GM19372 (cell line): Measurements from ENCODE around the gene HTT.

ENCODE experiments used
- ATAC-seq: cut with Tn5 transposase; IDR thresholded peaks from one replicate; pipeline ENCODE4 v1.9.1; 2021; ENCODE audit warnings: mild to moderate bottlenecking, low read depth, moderate library complexity; ENCODE audit not compliant: unreplicated experiment

The HTT gene

DNA sequence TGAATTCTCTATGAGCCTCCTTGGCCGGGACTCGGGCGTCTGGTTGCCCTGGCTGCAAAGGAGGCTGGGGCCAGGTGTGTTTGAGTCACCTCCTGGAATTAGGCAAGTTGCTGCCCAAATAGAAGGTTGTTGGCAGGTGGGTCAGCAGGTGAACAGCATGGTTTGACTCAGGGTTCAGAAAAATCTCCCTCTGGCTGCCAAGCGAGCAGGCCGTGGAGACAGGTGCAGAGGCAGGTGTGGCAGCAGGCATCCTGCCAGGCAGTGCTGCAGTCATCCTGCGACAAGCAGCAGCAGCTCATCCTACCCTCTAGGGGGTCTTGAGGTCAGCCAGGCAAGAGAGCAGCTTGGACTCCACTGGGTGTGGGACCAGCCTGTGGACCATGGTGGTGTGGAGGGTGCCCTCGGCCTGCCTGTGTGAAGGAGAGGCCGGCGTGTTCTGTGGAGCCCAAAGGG is 182.6 kb downstream of the HTT start:
- no peak for ATAC-seq

DNA sequence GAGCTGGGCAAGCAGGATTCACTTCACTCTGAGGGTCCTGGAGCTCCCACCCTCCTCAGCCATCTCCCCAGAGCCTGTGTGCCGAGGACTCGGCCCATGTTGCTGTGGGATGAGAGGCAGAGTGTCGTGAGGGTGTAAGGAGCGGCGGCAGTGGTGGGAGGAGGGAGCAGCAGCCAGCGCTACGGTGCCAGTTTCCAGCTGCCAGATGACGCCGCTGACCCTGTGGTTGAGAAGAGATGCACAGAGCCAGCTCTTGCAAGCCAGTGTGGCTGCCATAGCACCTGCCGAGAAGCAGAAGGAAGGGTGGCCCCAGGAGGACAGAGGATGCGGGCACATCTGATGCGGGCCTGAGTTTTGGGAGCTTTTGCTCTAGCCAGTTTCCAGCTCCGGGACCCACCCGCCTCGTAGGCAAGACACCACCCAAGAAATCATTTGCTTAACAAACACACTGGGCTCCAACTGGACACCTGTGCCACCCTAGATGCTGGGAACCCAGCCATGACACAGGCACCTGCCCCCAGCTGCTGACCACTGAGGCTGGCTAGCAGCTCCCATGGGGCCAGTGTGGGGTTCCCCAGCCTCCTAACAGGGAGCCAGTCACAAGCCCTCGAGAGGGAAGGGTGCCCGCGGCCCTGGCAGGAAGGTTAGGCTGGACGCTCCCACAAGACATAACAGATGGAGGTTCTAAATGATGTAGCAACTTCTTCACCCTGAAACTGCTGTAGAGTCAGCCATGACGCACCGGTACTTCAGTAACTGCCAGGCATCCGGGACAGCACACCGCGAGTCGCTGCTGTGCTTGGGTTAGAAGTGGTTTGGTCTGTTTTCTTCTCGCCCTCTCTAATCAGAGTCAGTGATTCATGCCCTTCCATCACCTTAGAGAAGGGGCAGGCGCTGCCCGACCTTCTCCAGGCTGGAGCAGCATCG is 183.3 kb downstream of the HTT start:
- ATAC-seq = no peak

DNA sequence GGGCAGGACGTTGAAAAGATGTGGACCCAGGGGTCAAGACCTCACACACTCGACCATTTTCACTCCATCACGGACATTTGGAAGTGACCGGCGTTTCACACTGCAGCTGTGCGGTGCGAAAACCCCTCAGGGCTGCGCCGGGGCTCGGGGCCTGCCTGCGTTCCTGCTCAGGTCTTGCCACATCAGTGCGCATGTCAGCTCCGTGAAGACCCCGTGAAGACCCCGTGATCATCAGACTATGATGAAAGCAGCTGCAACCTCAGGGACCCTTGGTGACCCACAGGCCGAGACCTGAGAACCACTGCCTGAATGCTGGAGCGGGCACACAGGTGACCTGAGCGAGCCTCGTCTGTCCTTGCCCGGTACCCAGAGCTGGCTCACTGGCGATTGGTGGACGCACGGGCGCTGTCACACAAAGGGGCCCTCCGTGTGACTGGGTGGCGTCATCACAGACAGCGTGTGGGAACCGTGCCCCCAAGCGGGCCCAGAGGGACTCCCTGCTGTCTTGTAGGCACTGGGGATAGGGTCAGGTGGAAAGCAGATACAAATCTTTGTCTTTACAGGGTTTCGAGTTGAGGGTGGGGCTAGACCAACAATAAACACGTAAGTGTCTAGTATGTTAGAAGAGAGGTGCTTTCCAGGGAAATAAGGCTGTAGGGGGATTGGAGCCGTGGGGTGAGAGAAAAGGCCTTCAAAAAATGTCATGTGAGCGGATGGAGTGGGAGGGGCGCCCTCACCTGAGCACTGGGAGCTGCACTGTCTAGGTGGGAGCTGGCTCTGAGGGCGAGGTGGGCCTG is 187.1 kb downstream of the HTT start:
- no peak for ATAC-seq

DNA sequence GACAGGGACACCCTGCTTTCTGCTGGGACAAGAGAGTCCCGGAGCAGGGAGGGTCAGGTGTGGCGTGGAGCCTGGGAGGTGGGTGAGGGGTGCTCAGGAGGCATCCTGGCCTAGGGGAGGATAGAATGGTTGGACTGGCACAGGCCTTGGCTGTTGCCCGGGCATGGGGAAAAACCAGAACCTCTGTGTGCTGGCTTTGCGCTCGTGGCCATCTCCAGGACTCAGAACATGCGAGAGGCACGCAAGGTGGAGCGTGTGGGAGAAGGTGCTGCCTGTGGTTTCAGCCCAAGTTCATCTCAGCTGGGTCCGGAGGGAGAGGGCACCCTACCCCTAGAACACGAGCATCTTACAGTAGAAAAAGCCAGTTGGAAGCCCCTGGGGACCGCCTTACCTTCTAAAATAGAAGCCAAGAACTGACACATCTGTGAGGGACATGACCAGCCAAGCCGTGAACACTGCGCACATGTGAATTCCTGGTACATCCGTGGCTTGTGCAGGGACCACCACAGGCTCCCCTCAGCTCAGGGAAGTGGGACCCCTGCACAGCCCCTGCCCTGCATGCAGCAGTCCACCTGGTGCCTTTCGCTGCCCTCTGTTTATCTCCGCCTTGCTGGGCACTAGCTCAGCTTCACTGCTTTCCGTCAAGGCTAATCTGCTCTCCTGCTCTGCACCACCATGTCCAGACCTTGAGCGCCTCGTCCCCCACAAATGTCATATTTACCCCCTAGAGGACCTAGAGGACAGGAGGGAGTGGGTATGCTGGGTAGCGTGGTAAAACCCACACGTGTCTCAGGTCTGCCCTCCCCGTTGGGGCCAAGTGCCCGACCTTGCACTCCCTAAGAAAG is 187.9 kb downstream of the HTT start:
- ATAC-seq = no peak

DNA sequence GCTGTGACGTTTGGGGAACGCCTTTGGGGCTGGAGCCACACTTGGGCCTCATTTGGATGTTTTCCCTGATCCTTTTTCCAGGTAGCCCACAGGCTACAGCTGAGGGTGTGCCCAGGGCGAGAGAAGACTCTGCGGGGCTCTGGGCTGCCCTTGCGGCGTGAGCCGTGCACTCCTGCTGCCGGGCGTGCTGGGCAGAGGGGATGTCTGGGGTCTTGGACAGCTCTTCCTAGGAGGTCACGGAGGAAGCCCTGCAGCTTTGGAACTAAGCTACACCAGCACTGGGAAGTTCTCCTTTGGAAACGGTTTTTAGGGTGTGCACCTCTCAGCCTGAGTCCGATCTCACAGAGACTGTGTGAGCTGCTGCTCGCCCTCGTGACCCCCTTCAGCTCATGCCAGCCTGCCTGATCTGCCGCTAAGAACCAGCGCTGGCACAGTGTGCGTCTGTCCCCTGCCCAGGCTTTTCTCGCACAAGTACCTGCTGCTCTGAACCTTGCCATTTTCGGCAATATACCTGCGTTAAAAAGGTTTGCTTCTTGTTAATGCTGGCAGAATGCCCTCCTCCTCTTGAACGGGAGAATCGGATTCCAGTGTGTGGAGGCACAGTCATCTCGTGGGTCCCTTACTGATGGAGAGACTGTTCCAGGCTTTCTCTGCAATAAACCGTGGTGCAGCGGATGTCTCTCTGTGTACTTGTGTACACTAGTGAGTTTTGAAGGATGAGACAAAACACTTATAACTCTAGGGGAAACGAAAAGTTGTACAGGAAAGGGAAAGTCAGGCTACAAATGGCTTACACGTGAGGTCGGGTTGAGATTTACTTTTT is 188.8 kb downstream of the HTT start:
- no peak for ATAC-seq

DNA sequence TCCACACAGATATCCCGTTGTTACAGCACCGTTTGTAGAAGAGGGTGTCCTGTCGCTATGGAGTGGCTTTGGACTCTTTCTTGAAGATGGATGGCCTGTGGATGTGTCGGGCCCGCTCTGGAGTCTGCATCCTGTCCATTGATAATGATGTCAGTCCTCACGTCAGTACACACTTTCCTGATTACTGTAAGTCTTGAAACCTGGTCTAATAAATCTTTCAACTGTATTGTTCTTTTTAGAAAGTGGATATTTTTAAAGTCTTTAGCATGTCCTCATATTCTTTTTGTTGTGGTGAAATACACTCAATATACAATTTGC is 189.4 kb downstream of the HTT start:
- ATAC-seq = no peak

DNA sequence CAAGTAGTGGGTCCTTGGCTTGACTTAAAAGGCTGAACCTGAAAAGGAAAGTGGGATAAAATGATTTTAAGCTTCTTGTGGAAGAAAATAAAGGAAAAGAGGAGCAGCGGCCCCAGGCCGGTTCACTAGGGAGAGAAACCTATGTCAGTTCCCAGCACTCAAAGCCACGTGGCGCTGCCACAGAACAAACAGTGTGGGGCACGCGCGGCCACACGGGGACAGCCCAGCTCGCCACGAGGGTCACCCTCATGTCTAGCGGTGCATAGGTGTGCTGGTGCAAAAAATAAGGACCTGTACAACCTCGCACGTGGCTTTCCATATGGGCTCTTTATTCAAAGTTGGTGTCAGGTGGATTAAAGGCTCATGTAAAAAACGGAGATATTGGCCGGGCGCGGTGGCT is 191.6 kb downstream of the HTT start:
- ATAC-seq = no peak

DNA sequence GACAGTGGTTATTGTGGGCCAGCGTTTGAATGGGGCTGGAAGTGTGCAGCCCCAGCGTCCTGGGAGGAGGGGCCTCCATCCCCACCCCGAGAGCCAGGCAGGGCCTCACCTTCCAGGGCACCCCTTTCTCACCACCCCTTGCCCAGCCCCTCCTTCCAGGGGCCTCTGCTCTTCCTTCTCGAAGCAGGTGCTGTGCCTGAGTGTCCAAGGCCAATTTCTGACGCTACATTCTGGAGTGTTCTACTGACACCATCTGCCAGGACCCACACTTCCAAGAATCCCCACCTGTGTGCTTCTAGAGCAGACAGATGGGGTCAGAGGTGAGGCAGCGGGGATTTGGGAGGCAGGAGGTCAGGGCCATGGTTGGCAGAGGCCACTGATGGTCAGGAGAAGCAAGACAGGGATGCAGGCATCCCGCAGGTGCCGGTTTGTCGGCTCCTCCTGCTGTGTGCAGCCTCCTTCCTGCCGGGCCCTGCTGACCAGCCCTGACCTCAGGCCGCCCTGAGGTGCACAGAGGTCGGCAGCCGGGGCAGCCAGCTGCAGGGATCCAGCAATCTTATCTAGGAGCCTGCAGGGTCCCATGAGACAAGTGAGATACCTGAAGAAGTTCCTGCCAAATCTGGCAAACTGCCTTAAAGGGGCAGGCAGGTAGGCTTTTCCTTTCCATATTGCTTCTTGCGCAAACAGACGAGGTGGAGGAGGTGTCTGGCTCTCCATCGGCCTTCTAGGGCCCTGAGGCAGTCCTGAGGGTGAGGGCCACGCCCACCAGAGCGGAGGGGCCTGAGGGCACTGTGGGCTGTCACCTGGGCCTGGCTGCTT is 193.3 kb downstream of the HTT start:
- ATAC-seq = no peak

DNA sequence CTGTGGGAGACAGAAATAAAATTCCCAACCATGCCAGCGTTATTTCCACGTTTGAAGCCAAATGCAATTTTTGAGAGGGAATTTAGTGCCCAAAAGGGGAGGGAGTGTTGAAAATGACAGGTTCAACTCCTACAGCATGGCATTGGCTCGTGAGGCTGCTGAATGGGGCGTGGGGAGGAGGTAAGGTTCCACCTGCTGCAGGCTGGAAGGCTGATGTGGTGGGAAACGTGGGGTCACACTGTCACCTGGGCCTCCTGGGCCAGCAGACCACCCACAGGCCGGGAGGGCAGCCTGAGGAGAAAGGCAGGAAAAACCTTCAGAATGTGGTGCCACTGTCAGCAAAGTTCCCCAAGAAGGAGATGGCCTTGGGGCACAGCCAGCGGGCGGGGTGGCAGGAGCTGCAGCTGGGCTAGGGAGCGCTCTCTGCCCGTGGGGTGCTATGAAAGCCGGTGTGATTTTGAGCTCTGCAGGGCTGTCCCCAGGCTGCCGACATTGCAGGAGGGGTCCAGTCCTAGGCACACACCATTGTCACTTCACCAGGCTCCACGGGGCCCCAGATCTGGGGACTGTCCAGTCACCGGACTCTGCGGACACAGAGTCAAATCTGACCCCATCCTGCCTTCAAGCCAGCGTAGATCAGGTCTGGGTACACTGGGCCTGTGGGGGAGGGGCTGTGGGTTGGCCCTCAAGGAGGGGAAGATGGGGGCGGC is 194.1 kb downstream of the HTT start:
- ATAC-seq = no peak

DNA sequence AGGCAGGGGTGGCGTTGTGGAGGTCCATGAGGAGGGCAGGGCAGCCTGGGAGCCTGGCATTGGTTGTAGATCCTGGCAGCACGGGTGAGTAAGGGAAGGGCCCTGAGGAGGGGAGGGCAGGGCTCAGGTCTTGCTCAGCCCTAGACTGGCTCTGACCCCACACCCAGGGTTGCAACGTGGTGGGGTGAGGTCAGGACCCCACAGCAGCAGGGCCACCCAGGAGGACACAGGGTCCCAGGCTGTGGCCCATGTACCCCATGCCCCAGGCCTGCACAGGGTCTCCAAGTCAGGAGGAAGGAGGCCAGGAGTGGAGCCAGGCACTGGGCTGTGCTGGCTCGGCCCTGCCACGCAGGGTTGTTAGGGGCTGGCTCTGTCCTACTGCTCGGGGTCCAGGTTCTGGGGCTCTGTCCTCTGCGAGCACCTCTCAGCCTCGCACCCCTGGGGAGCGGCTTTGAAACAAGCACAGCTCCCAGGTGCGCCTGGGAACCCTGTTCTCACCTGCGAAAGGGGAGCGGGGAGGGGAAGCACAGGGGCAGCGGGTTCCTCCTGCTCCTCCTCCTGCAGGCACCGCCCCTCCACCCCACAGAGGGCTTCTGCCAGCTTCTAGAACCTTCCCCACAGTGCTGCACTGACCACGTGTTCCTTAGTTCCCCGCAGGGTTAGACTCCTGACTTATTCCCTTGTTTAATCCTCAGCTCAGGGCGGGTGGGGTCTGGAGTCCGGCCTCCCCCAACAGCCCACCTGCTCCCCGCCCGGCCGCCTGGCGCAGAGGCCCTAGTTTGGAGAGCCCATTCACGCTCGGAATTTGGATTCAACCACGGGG is 194.8 kb downstream of the HTT start:
- no peak for ATAC-seq

DNA sequence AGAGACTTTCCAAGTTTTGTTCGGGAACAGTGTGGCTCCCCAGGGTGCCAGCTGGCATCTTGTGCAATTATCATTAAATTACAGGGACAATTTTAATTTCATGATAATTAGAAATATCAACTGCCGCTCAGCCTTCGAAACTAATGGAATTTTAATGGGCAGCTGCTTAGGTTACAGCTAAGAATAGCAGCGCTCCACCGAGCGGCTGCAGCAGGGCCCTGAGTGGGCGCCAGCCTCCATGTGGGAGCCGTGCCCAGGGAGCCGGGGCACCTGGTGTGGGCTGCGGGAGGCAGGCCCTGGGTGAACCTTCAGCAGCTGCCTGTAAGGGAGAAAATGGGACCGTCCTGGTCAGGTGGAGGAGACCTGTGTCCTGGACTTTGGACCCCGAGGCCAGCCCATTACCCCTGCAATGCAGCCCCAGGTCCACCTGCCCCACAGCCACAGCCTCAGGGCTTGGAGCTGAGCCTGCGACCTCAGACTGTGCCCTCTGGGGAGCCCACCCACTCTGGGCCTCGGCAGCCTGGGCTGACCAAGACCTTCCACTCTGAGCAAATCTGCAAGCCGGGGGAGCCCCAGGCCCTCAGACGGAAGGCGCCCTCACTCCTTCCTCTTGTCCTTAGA is 195.6 kb downstream of the HTT start:
- ATAC-seq = no peak

DNA sequence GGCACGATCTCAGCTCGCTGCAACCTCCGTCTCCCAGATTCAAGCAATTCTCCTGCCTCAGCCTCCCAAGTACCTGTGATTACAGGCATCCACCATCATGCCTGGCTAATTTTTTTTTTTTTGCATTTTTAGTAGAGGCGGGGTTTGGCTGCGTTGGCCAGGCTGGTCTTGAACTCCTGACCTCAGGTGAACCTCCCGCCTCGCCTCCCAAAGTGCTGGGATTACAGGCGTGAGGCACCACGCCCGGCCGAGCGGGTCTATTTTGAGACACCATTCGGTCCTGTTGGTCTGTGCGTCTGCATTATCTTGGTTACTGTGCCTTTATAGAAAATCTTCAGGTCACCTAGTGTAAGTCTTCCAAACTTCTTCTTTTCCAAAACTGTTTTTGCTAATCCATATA is 196.7 kb downstream of the HTT start:
- no peak for ATAC-seq

DNA sequence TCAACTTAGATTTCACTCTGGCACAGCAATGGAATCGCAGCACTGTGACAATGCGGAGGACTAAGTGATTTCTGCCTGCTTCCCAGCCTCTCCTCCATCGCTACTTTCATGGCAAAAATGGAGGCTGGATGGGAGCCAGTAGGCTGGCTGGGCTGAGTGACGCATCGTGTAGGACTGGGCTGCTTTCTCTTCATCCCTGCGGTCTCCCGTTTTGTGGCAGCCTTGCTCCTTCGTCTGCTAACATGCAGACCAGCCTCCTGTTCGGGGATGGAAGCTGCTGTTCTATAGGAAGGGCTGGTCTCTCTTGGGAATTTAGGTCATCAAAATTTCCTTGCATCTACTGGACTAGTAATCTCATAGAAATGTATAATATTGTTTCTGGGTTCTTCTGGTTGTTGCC is 202.5 kb downstream of the HTT start:
- ATAC-seq = no peak

DNA sequence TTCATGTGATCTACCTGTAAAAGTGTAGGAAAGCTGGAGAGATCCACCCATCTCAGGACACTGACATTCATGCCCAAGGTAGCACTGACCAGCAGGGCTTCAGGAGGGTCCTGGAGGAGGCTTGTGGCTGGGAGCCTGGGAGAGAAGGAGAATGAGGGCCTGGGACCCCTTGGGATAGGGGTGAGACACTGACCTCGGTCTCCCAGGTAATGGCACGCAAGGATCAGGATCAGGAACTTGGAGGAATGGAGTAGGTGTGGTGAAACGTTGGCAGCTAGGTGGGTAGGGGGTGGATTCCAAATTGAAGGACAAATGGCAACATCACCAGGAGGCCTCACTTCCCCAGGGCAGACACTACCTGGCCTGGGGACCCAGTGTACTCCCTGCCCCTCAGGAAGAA is 206.0 kb downstream of the HTT start:
- ATAC-seq = no peak

DNA sequence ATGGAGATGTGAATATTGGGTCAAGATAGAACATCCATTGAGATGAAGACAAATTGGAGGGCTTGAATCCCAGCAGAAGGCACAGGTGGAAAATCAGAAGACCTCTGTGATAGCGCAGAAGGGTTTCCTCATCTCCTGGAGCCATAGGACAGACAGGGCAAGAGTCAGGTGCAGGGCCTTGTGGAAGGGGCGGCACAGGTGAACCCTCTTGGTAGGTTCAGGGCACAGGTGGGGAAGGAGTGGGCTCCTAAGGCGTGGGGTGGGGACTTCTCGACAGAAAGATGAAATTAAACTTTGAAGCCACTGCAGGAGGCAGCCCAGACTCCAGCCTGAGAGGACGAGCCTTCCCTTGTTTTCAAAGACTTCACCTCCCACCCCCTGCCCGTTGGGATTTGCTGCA is 209.0 kb downstream of the HTT start:
- no peak for ATAC-seq

DNA sequence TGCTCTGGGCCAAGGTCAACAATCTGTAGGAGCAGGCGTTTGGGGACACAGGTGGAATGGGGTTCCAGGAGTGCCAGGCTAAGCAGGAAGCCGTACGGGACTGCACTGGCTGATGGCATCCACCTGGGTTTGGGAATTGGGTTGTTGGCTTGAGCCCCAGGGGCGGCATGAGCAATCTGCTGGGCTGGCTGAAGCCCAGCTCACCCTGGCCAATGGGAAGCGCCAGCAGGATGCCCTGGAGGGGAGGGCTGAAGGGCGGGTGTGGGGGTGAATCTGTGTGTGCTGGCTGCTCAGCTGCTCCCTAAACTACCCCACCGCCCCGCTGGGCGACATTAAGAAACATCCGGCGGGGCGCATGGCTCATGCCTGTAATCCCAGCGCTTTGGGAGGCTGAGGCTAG is 209.4 kb downstream of the HTT start:
- no peak for ATAC-seq
